Thyroid gland (tissue), 4 donors: ENCODE measurements around the gene GLA.

Source experiments
- POLR2A ChIP-seq, 2 donors: fragments of 450-650 bp; IDR thresholded peaks; one replicate each; pipeline ENCODE4 v1.6.1; 2017; ENCODE audit warnings: antibody characterized with exemption in 2 of 2, mild to moderate bottlenecking in 2 of 2, moderate library complexity in 1 of 2
- TF ChIP-seq, protein P1 (sequence below), 6 experiments: fragments of 200-600 bp in 3 of 6; fragments of 450-650 bp in 3 of 6; sonication (generic) in 3 of 6; IDR thresholded peaks; one replicate each; pipeline ENCODE4 v1.5.1; 2016 to 2019; ENCODE audit warnings: antibody characterized with exemption in 6 of 6, mild to moderate bottlenecking in 2 of 6, inconsistent platforms in 1 of 6, moderate library complexity in 1 of 6

DNA sequence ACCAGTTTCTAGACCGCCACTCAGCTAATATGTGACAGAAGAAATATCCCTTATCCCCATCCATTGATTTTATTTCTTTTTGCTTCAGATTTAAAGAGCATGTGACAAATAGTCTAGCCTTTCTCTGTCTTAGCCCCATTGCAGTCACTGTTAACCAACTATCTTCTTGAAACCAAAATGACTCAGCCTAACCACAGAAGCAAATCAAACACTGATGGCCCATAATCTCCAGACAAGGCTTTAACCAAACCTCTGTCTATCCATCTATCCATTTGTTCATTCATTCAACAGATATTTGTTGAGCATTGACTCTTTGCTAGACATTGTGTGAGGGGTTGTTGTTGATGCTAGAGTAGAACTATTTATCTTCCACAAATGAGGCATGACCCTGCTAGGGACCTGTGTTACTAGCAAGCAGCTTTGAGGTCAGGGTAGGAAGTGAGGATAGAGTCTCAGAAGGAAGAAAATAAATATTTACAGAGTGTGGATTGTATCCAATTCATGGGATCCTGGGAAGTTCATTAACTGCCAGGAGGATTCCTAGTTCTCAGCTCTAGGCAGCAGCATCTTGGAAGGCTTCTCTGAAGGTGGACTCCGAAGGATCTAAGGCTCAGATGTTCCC, 22.8 kb upstream of the GLA start:
- TF ChIP-seq, protein P1, sequence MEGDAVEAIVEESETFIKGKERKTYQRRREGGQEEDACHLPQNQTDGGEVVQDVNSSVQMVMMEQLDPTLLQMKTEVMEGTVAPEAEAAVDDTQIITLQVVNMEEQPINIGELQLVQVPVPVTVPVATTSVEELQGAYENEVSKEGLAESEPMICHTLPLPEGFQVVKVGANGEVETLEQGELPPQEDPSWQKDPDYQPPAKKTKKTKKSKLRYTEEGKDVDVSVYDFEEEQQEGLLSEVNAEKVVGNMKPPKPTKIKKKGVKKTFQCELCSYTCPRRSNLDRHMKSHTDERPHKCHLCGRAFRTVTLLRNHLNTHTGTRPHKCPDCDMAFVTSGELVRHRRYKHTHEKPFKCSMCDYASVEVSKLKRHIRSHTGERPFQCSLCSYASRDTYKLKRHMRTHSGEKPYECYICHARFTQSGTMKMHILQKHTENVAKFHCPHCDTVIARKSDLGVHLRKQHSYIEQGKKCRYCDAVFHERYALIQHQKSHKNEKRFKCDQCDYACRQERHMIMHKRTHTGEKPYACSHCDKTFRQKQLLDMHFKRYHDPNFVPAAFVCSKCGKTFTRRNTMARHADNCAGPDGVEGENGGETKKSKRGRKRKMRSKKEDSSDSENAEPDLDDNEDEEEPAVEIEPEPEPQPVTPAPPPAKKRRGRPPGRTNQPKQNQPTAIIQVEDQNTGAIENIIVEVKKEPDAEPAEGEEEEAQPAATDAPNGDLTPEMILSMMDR (IDR thresholded peaks at IDR 0.05), result no peak
- TF ChIP-seq POLR2A (IDR thresholded peaks at IDR 0.05), result no peak
